Neuron (in vitro differentiated cells): ENCODE data around the gene POC1A.
"Not testable (repeated sequence)": the region's sequence is repeated elsewhere in the genome, so short reads cannot be mapped to it uniquely, and the experiment has no call there.

Experiments used
- H2AFZ ChIP-seq: one replicate; pipeline ENCODE4 v1.6.1; 2013; ENCODE audit warnings: low read depth, mild to moderate bottlenecking, inconsistent platforms, low read length, moderate library complexity
- H3K27me3 ChIP-seq: one replicate; pipeline ENCODE4 v1.6.1; 2013; ENCODE audit warnings: low read length; ENCODE audit not compliant: insufficient read depth
- H3K36me3 ChIP-seq: one replicate; pipeline ENCODE4 v1.6.1; 2013; ENCODE audit warnings: low read length; ENCODE audit not compliant: insufficient read depth
- H3K4me1 ChIP-seq: one replicate; pipeline ENCODE4 v1.6.1; 2013; ENCODE audit warnings: low read length; ENCODE audit not compliant: insufficient read depth
- H3K4me3 ChIP-seq: 2 replicates; pipeline ENCODE4 v1.5.1; 2013; ENCODE audit warnings: mild to moderate bottlenecking, low read length, moderate library complexity
- H3K9me3 ChIP-seq: one replicate; pipeline ENCODE4 v1.6.1; 2013; ENCODE audit warnings: low read length

POC1A gene

DNA sequence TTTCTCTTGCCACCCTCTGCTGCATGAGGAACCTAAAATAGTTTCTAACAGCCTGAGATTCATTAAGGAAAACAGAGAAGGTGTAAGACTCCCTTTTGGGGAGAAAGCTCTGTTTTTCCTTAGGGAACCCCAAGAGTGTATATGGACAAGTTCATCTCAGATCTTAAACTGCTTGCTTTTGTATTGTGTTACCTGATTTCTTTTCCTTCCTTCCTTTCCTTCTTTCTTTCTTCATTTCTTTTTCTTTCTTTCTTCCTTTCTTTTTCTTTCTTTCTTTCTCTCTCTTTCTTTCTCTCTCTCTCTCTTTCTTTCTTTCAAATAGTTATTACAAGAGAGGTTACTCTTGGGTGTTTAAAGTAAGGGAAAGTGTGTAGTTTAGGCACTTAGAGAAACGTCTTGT, 5.3 kb upstream of the POC1A start:
- H3K4me3 ChIP-seq = no peak overlapping the region
- no peaks in the 10 kb centered on the region for H3K27me3 ChIP-seq
- no peaks in the 10 kb centered on the region for H3K36me3 ChIP-seq
- H3K9me3 ChIP-seq = no peaks in the 10 kb centered on the region
- H2AFZ ChIP-seq = no peak overlapping the region
- no peaks in the 10 kb centered on the region for H3K4me1 ChIP-seq

DNA sequence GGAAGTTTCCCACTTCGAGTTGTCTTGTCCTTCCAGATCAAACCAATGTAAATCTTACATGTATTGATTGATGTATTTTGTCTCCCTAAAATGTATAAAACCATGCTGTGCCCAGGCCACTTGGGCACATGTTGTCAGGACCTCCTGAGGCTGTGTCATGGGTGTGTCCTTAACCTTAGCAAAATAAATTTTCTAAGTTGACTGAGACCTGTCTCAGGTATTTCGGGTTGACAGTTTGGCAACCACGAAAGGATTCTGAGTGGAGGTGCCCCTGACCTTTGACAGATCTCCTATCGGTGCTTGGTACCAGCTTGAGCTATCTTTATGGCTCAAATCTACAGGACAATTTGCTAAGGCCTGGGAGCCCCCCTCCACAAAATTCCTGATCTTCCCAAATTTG, 1.7 kb upstream of the POC1A start:
- H3K9me3 ChIP-seq = no peaks in the 10 kb centered on the region
- peaks cover 9% of the 10 kb centered on the region for H3K4me1 ChIP-seq
- no peak overlapping the region for H2AFZ ChIP-seq
- no peak overlapping the region for H3K4me3 ChIP-seq
- H3K27me3 ChIP-seq = no peaks in the 10 kb centered on the region
- H3K36me3 ChIP-seq = no peaks in the 10 kb centered on the region

DNA sequence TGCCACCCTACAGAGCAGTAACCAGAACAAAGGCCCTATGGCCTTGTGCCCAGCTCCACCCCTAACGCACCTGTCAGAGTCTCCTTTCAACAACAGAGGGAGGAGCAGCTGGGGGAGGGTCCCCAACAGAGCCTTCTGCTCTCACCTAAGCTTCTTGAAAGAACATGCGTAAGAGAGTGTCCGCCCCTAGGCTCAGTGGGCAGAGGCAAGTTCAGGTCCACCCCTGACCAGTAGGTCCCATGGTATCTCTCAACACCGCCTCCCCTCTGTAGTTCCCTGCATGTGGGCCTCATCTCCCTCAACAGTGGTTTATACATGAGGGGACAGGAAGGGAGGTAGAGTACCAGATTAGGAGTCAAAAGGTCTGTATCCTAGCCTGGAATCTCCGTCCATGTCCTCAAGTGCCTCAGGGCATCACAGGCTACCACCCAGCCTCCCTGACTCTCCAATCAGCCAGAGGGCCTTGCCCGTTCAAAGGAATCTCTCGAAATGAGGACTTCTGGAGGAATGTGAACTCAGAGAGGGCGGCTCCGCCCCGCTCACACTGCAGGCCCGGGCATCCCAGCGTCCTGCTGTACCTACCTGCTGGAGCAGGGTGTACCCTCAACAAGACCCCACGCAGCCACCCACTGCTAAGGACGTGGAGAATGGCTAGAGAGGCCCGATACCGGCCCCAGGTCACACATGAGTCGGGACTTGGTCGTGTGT, 680 bp downstream of the POC1A start:
- Histone ChIP-seq H2AFZ (peak overlapping the region; percentile 92), H3K4me1 (peaks cover 9% of the 10 kb centered on the region), H3K36me3 (peaks cover 14% of the 10 kb centered on the region), H3K27me3 (no peaks in the 10 kb centered on the region), H3K9me3 (no peaks in the 10 kb centered on the region), H3K4me3 (peak overlapping the region; percentile 56)

DNA sequence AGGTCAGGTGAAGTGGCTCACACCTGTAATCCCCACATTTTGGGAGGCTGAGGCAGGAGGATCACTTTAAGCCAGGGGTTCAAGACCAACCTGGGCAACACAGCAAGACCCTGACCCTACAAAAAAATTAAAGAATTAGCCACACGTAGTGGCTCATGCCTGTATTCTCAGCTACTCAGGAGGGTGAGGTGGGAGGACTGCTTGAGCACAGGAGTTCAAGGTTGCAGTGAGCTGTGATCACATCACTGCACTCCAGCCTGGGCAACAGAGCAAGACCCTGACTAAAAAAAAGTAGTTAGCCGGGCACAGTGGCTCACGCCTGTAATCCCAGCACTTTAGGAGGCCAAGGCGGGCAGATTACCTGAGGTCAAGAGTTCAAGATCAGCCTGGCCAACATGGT, 2.2 kb downstream of the POC1A start:
- H3K27me3 ChIP-seq, H3K4me1 ChIP-seq, H3K4me3 ChIP-seq, H2AFZ ChIP-seq, H3K9me3 ChIP-seq: not testable (repeated sequence)
- H3K36me3 ChIP-seq = peaks cover 21% of the 10 kb centered on the region

DNA sequence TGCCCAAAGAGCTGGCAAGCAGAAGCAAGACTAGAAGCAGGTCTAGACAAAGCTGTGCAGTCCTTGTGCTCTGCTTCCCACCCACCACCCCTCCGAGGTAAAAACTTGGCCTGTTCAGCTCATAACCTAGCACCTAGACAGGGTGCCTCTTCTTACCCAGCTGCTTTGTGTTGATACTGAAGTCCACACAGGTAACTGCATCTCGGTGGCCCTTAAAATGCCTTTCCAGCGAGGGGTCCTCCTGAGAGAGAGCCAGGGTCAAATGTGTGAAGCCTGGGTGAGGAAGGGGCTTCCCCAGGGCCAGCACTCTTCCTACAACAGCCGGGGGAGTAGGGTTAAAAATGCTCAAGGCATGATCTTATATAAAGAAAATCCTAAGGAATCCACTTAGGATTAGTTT, 3.4 kb downstream of the POC1A start:
- Histone ChIP-seq H3K36me3 (peaks cover 31% of the 10 kb centered on the region), H2AFZ (no peak overlapping the region), H3K4me3 (no peak overlapping the region), H3K4me1 (peaks cover 9% of the 10 kb centered on the region), H3K9me3 (no peaks in the 10 kb centered on the region), H3K27me3 (no peaks in the 10 kb centered on the region)

DNA sequence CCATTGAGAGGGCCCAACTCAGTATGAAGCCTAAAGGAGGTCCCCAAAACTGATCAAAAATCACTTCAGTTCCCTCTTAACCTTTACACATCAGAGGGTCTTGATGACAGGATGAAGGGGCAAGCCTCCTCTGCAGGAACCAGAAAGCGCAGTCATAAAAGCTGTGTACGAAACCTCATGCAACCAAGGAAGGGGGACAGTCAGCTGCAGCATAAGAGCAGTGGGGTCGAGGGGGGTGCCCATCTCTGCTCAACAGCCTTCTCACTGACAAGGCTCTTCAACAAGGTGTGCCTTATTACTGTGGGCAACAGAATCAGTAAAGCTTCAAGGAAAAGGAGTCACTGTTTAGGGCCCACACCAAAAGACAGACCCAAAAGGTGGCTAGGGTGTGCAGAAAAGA, 3.9 kb downstream of the POC1A start:
- peaks cover 36% of the 10 kb centered on the region for H3K36me3 ChIP-seq
- no peaks in the 10 kb centered on the region for H3K27me3 ChIP-seq

DNA sequence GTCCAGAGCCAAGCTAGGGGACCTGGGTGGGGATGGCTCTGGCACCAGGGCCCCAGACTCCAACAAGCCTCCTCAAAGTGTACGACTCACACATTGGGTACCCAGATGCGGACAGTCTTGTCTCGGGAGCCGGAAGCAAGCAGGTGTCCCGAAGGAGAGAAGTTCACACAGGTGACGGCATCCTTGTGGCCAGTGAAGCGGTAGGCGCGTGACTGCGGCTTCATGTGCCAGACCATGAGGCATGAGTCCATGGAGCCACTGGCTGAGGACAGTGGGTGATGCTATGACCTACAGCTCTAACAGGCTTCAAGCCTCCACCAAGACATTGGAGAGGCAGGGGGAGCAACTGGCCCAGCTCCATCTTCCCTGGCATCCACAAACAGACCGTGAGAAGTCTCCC, 4.5 kb downstream of the POC1A start:
- H3K4me1 ChIP-seq = peaks cover 9% of the 10 kb centered on the region
- H3K27me3 ChIP-seq = no peaks in the 10 kb centered on the region
- H2AFZ ChIP-seq = no peak overlapping the region
- no peaks in the 10 kb centered on the region for H3K9me3 ChIP-seq
- peaks cover 39% of the 10 kb centered on the region for H3K36me3 ChIP-seq
- no peak overlapping the region for H3K4me3 ChIP-seq

More for the DNA sequence above, 3.9 kb downstream of the POC1A start:
- Histone ChIP-seq H3K4me1 (peaks cover 9% of the 10 kb centered on the region), H3K4me3 (no peak overlapping the region), H2AFZ (no peak overlapping the region), H3K9me3 (no peaks in the 10 kb centered on the region)

DNA sequence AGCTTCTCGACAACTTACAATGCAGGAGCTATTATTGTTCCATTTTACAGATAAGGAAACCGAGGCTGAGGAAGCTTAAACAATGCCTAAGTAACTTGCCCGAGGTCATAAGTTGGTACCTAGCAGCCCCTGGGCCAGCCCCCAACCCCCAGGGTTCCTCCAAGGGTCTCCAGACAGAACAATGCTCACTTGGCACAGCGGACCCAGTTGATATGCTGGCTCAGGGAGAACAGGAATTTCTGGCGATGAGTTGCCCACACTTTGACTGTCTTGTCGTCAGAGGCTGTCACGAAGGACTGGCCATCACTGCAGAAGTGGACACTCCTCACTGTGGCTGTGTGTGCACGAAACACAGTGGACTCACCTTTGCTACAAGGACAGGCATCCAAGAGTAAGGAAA, 5.2 kb downstream of the POC1A start:
- H3K4me1 ChIP-seq = peaks cover 11% of the 10 kb centered on the region
- peaks cover 39% of the 10 kb centered on the region for H3K36me3 ChIP-seq
- no peaks in the 10 kb centered on the region for H3K9me3 ChIP-seq
- no peak overlapping the region for H2AFZ ChIP-seq
- H3K27me3 ChIP-seq = no peaks in the 10 kb centered on the region
- H3K4me3 ChIP-seq = no peak overlapping the region

DNA sequence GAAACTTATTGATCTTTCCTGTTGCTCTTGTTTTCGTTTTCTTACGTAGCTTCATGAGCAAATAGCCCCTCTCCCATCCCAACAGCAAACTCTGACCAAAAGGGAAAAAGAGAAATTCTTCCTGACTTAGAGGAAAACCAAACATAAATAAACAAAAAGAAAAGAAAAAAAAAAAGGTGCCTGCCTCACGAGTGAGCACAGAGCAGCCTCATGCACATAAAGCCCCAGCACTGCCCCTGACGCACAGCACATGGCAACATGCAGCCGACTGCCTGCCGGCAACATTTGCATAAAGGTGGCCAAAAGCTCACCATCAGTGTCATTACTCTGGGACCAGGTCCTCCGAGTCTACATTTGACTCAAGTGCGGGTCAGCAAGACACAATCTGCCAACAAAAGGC, 6.4 kb downstream of the POC1A start:
- H3K36me3 ChIP-seq = peaks cover 39% of the 10 kb centered on the region
- H3K4me3 ChIP-seq = no peak overlapping the region
- H3K9me3 ChIP-seq = no peaks in the 10 kb centered on the region
- no peaks in the 10 kb centered on the region for H3K27me3 ChIP-seq
- peaks cover 4% of the 10 kb centered on the region for H3K4me1 ChIP-seq
- no peak overlapping the region for H2AFZ ChIP-seq

DNA sequence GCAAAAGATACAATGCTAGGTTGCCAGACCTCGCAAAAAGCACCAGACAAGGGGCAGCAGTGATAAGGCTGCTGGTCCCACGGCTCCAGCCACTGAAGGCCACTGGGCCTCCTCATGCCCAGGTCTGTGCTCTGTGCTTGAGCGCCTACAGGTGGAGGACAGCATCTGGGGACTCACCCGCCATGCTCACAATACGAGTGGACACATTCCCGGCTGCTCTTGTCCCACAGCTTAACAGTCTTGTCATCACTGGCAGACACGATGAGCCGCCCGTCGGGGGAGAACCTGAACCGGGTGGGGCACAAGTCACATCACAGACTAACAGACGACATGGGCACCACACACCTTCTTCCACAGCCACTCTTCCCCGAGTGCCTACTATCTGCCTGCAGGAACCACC, 7.4 kb downstream of the POC1A start:
- H3K4me1 ChIP-seq = peaks cover 4% of the 10 kb centered on the region
- H3K9me3 ChIP-seq = no peaks in the 10 kb centered on the region
- no peaks in the 10 kb centered on the region for H3K27me3 ChIP-seq
- no peak overlapping the region for H3K4me3 ChIP-seq
- peaks cover 42% of the 10 kb centered on the region for H3K36me3 ChIP-seq
- H2AFZ ChIP-seq = no peak overlapping the region

DNA sequence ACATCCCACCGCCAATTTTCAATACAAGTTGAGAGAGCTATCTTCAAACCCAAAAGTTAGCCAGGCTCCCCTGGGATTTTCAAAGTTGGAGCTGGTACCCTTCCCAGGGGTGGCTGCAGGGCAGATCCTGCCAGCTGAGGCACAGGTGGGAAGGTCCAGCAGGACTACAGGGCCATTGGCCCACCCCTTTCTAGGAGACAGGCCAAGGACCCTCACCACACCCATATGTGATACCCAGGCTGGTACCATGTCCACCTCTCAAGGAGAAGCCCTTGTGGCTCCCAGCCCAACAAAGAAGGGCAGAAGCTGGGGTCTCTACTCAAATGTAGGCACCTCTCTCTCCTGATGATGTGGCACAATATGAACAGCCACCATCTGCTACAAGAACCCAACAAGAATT, 8.0 kb downstream of the POC1A start:
- H3K27me3 ChIP-seq = no peaks in the 10 kb centered on the region
- H3K9me3 ChIP-seq = no peaks in the 10 kb centered on the region
- peaks cover 4% of the 10 kb centered on the region for H3K4me1 ChIP-seq
- H3K4me3 ChIP-seq = no peak overlapping the region
- H2AFZ ChIP-seq = no peak overlapping the region
- H3K36me3 ChIP-seq = peaks cover 44% of the 10 kb centered on the region

DNA sequence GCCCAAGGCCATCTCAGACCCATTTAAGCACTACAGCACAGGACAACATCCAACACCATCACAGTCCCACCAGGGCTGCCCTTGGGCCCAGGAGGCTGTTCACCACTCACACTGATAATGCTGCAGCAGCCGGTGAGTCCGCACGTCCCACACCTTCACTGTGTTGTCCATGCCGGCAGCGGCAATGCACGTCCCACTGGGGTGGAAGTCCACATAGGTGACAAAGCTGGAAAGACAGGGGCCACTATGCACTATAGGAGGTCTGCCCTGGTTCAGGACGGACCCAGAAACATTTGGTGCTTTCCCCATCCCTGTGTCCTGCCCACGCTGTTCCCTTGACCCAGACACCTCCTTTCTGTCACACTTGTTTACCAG, 8.5 kb downstream of the POC1A start:
- no peaks in the 10 kb centered on the region for H3K27me3 ChIP-seq
- no peak overlapping the region for H3K4me3 ChIP-seq
- H2AFZ ChIP-seq = no peak overlapping the region
- H3K36me3 ChIP-seq = peaks cover 44% of the 10 kb centered on the region
- H3K4me1 ChIP-seq = peaks cover 4% of the 10 kb centered on the region
- H3K9me3 ChIP-seq = no peaks in the 10 kb centered on the region

DNA sequence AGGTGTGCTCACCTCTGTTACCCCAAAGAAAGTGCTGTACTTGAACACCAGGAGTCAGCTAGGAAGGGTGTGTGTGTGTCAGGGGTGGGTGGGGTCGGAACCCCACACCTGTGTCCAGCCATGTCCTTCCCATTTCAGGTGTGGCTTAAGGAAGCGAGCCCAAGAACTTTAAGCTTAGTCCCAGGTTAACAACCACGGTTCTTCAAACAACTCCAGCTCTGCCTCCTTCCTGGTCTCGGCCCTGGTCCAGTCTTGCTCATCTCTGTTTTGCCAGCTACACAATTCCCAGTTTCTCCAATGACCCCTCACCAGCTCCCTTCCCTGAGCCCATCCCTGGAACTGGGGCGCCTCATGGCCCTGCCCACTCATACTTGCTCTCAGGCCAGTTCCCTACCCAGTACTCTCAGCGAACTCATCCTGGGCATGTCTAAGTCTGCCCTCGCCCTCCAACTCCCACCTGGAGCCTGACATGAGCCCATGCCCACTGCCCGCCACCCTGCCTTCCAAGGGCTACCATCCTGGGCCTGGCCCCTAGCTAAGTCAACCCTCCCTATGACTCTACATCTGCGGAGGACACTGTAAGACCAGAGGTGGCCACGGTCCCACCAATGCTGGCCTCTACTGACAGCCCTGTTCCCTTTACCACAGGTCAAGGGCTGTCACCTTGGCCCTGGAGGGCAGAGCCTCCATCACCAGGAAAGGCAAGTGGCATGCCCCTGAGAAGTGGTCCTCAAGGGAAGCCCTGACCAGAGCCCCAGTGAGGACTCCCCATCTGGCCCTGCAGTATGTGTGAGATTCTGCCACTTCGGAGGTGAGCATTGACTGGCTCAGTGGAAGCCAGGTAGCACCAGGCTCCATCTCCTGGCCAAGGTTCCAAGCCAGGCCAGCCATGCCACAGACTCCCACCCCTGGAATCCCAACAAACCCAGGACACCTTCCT, 9.2 kb downstream of the POC1A start:
- no peaks in the 10 kb centered on the region for H3K27me3 ChIP-seq
- peaks cover 44% of the 10 kb centered on the region for H3K36me3 ChIP-seq
- no peaks in the 10 kb centered on the region for H3K9me3 ChIP-seq
- H3K4me1 ChIP-seq = peaks cover 4% of the 10 kb centered on the region
- no peak overlapping the region for H3K4me3 ChIP-seq
- no peak overlapping the region for H2AFZ ChIP-seq
